ENCODE data around the gene LHPP.

GRCh38 chr10:124611738-124612137, 150.1 kb downstream of the LHPP start:
- TF ChIP-seq MAX (IDR thresholded peaks at IDR 0.05; ENCODE audit: low read depth, low read length) (no peak), EP300 (IDR thresholded peaks at IDR 0.05; ENCODE audit: borderline replicate concordance in 1 of 2, control insufficient read depth in 1 of 2, low read depth in 2 of 2, low read length in 2 of 2) (0 out of 4 replicates have a peak, but pooled peaks of 1 of the 2 experiments have one; percentile 15), ELK1 (IDR thresholded peaks at IDR 0.05; ENCODE audit: low read depth, low read length) (no peak), CTCF (IDR thresholded peaks at IDR 0.05 in 2 of 3, conservative IDR thresholded peaks at IDR 0.05 in 1 of 3; ENCODE audit: control insufficient read depth in 2 of 3, extremely low read depth in 1 of 3, insufficient read depth in 1 of 3, low read depth in 3 of 3, low read length in 3 of 3) (no peak), ESRRA (IDR thresholded peaks at IDR 0.05; ENCODE audit: low read length) (no peak), HDAC2 (IDR thresholded peaks at IDR 0.05) (no peak), CBX5 (IDR thresholded peaks at IDR 0.05; ENCODE audit: low read depth) (no peak), MYC (IDR thresholded peaks at IDR 0.05; ENCODE audit: insufficient read depth, insufficient read length, insufficient replicate concordance, low read length, severe bottlenecking) (no peak), POLR2A (IDR thresholded peaks at IDR 0.05; ENCODE audit: low read depth, low read length) (no peak), POLR2AphosphoS5 (IDR thresholded peaks at IDR 0.05; ENCODE audit: low read length) (no peak), EZH2 (IDR thresholded peaks at IDR 0.05; ENCODE audit: borderline replicate concordance, control insufficient read depth, low read depth, low read length) (no peak), ZBTB40 (IDR thresholded peaks at IDR 0.05; ENCODE audit: borderline replicate concordance) (no peak), POLR2AphosphoS2 (IDR thresholded peaks at IDR 0.05; ENCODE audit: low read depth, low read length) (no peak)
